ENCODE results near the gene PEAK1.
"Not testable (repeated sequence)": the region's sequence is repeated elsewhere in the genome, so short reads cannot be mapped to it uniquely, and the experiment has no call there.

Gene PEAK1

GRCh38 chr15:77409259-77410156 is 10.4 kb downstream of the PEAK1 start:
- TF ChIP-seq CTCF (IDR thresholded peaks at IDR 0.05; ENCODE audit: insufficient read depth, low read length, poor library complexity, severe bottlenecking) = no peak
- peak; percentile 57 for DNase-seq (ENCODE audit: extremely low read depth, insufficient read length)
- no peaks in the 10 kb centered on the region for H3K36me3 ChIP-seq (ENCODE audit: control insufficient read depth, insufficient read depth, low read length)
- no peak overlapping the region for H3K4me3 ChIP-seq (replicated peaks; ENCODE audit: low read depth, low read length)
- no peaks in the 10 kb centered on the region for H3K27me3 ChIP-seq (replicated peaks; ENCODE audit: control insufficient read depth, insufficient read depth, low read length)

- no peaks in the 10 kb centered on the region for H3K27me3 ChIP-seq (replicated peaks; ENCODE audit: control insufficient read depth, insufficient read depth, low read length)
- TF ChIP-seq CTCF (IDR thresholded peaks at IDR 0.05; ENCODE audit: insufficient read depth, low read length, poor library complexity, severe bottlenecking) = no peak
- H3K36me3 ChIP-seq (ENCODE audit: control insufficient read depth, insufficient read depth, low read length) = no peaks in the 10 kb centered on the region
- H3K4me3 ChIP-seq (replicated peaks; ENCODE audit: low read depth, low read length) = no peak overlapping the region
- DNase-seq (ENCODE audit: extremely low read depth, insufficient read length) = no peak
These were observed 13.1 kb downstream of the PEAK1 start for GRCh38 chr15:77406846-77407245.

GRCh38 chr15:77406173-77406759 is 13.6 kb downstream of the PEAK1 start:
- H3K27me3 ChIP-seq (replicated peaks; ENCODE audit: control insufficient read depth, insufficient read depth, low read length); DNase-seq (ENCODE audit: extremely low read depth, insufficient read length); H3K4me3 ChIP-seq (replicated peaks; ENCODE audit: low read depth, low read length); H3K36me3 ChIP-seq (ENCODE audit: control insufficient read depth, insufficient read depth, low read length): not testable (repeated sequence)

DNA sequence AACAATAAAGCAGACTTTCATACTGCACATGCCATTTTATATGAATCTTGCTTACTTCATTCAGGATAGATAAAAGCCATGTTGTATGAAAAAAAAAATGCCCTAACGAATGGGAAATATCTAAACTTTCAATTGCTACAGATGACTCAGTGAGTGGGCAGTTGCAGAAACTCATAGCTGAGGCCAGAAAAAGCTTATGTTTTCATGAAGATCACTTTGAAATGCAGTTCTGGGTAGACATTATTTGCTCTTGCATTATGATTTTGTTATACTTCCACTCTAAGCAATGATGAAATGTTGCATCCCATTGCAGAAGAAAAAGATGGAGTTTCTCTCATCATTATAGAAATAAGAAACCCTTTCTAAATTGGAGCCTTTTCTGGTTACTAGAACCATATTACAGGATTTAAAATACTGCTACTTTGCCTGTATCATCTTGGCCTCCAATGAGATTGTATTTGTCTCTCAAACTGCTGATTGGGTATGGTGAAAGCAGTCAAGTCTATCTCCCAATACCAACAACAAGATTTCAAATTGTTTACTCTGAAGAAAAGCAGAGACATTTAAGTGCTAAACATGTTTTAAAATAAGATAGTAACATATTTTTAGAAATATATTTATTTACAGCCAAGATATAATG is 17.0 kb downstream of the PEAK1 start:
- no peak for DNase-seq (ENCODE audit: extremely low read depth, insufficient read length)
- TF ChIP-seq CTCF (IDR thresholded peaks at IDR 0.05; ENCODE audit: insufficient read depth, low read length, poor library complexity, severe bottlenecking) = no peak
- Histone ChIP-seq H3K36me3 (ENCODE audit: control insufficient read depth, insufficient read depth, low read length) (no peaks in the 10 kb centered on the region), H3K4me3 (replicated peaks; ENCODE audit: low read depth, low read length) (no peak overlapping the region), H3K27me3 (replicated peaks; ENCODE audit: control insufficient read depth, insufficient read depth, low read length) (no peaks in the 10 kb centered on the region)

DNA sequence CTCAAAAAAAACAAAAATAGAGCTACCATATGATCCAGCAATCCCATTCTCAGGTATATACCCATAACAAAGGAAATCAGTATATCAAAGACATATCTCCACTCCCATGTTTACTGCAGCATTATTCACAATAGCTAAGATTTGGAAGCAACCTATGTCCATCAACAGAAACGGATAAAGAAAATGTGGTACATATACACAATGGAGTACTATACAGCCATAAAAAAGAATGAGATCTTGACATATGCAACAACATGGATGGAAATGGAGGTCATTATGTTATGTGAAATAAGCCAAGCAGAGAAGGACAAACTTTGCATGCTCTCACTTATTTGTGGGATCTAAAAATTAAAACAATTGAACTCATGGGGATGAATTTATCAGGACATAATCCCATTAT is 19.6 kb downstream of the PEAK1 start:
- Histone ChIP-seq H3K36me3 (ENCODE audit: control insufficient read depth, insufficient read depth, low read length) (no peaks in the 10 kb centered on the region), H3K4me3 (replicated peaks; ENCODE audit: low read depth, low read length) (no peak overlapping the region), H3K27me3 (replicated peaks; ENCODE audit: control insufficient read depth, insufficient read depth, low read length) (no peaks in the 10 kb centered on the region)
- DNase-seq (ENCODE audit: extremely low read depth, insufficient read length) = no peak
- TF ChIP-seq CTCF (IDR thresholded peaks at IDR 0.05; ENCODE audit: insufficient read depth, low read length, poor library complexity, severe bottlenecking) = no peak

DNA sequence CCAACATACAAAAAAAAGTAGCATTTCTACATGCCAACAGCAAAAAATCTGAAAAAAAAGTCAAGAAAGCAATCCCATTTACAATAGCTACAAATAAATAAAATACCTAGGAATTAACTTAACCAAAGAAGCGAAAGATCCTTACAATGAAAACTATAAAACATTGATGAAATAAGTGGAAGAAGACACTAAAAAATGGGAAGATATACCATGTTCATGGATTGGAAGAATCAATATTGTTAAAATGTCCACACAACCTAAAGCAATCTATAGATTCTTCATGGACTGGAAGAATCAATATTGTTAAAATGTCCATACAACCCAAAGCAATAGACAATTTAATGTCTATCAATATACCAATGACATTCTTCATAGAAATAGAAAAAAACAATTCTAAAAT is 21.0 kb downstream of the PEAK1 start:
- H3K4me3 ChIP-seq (replicated peaks; ENCODE audit: low read depth, low read length) = no peak overlapping the region
- H3K36me3 ChIP-seq (ENCODE audit: control insufficient read depth, insufficient read depth, low read length) = no peaks in the 10 kb centered on the region
- DNase-seq (ENCODE audit: extremely low read depth, insufficient read length) = no peak
- H3K27me3 ChIP-seq (replicated peaks; ENCODE audit: control insufficient read depth, insufficient read depth, low read length) = no peaks in the 10 kb centered on the region
- TF ChIP-seq CTCF (IDR thresholded peaks at IDR 0.05; ENCODE audit: insufficient read depth, low read length, poor library complexity, severe bottlenecking) = no peak
